Measurements from ENCODE around the gene ITM2A. TPM values are rescaled to one million over a fixed set of nuclear protein-coding genes. Genes with fewer than 3 reads are reported as not detected.

The ITM2A gene
- total RNA-seq, 2 donors from 2014 or later: 24.8 to 40.8 TPM

GRCh38 chrX:79408623-79409322 is 41.6 kb upstream of the ITM2A start:
- H3K9me3 Mint-ChIP-seq: peaks cover 46% of the 10 kb centered on the region
- Histone ChIP-seq H3K27me3 (ENCODE audit: control insufficient read depth, insufficient read depth, low read length, poor library complexity, severe bottlenecking) (no peaks in the 10 kb centered on the region), H3K36me3 (ENCODE audit: control insufficient read depth, insufficient read depth, low read length) (no peaks in the 10 kb centered on the region), H3K27ac (ENCODE audit: low read depth, low read length) (no peak overlapping the region), H3K4me1 (ENCODE audit: control insufficient read depth, insufficient read depth, low read length) (no peaks in the 10 kb centered on the region), H3K4me3 (ENCODE audit: low read length) (no peak overlapping the region), H3K9ac (ENCODE audit: extremely low read depth, low read length, poor library complexity, severe bottlenecking) (no peak overlapping the region), H3K9me3 (ENCODE audit: control insufficient read depth, low read length) (no peaks in the 10 kb centered on the region)
- no peak for TF ChIP-seq CTCF (conservative IDR thresholded peaks at IDR 0.05)
- H3K4me1 Mint-ChIP-seq: no peaks in the 10 kb centered on the region
- WGBS, 2 experiments (ENCODE audit: insufficient coverage in 1 of 2, insufficient read length in 1 of 2): 70% methylated on average over 2 of the region's 3 CpGs; no CpG with 5 or more reads in 1 of the 2 experiments
- DNase-seq: no peak
- H3K4me3 Mint-ChIP-seq: no peak overlapping the region
- peaks cover 1% of the 10 kb centered on the region for H3K36me3 Mint-ChIP-seq (ENCODE audit: low read depth)
- no peaks in the 10 kb centered on the region for H3K27me3 Mint-ChIP-seq (ENCODE audit: insufficient read depth)
- H3K27ac Mint-ChIP-seq: no peak overlapping the region

GRCh38 chrX:79400623-79401022 is 33.5 kb upstream of the ITM2A start:
- H3K27ac ChIP-seq (ENCODE audit: low read depth, low read length): no peak overlapping the region
- Mint-ChIP-seq H3K4me3 (no peak overlapping the region), H3K4me1 (no peaks in the 10 kb centered on the region), H3K36me3 (ENCODE audit: low read depth) (peaks cover 1% of the 10 kb centered on the region), H3K27me3 (ENCODE audit: insufficient read depth) (no peaks in the 10 kb centered on the region), H3K9me3 (peaks cover 51% of the 10 kb centered on the region), H3K27ac (no peak overlapping the region)
- TF ChIP-seq CTCF (conservative IDR thresholded peaks at IDR 0.05): no peak
- H3K9ac ChIP-seq (ENCODE audit: extremely low read depth, low read length, poor library complexity, severe bottlenecking): no peak overlapping the region
- no peaks in the 10 kb centered on the region for H3K27me3 ChIP-seq (ENCODE audit: control insufficient read depth, insufficient read depth, low read length, poor library complexity, severe bottlenecking)
- H3K4me1 ChIP-seq (ENCODE audit: control insufficient read depth, insufficient read depth, low read length): no peaks in the 10 kb centered on the region
- H3K36me3 ChIP-seq (ENCODE audit: control insufficient read depth, insufficient read depth, low read length): no peaks in the 10 kb centered on the region
- H3K9me3 ChIP-seq (ENCODE audit: control insufficient read depth, low read length): no peaks in the 10 kb centered on the region
- H3K4me3 ChIP-seq (ENCODE audit: low read length): no peak overlapping the region
- DNase-seq: no peak
- no CpG with 5 or more reads among the region's 4 CpGs for WGBS, 2 experiments (ENCODE audit: insufficient coverage in 1 of 2, insufficient read length in 1 of 2)

GRCh38 chrX:79375340-79375739 is 8.2 kb upstream of the ITM2A start:
- TF ChIP-seq CTCF (conservative IDR thresholded peaks at IDR 0.05): no peak
- no peaks in the 10 kb centered on the region for H3K36me3 ChIP-seq (ENCODE audit: control insufficient read depth, insufficient read depth, low read length)
- no peak overlapping the region for H3K4me3 Mint-ChIP-seq
- H3K9ac ChIP-seq (ENCODE audit: extremely low read depth, low read length, poor library complexity, severe bottlenecking): no peak overlapping the region
- H3K4me1 Mint-ChIP-seq: no peaks in the 10 kb centered on the region
- H3K27ac Mint-ChIP-seq: no peak overlapping the region
- no peaks in the 10 kb centered on the region for H3K4me1 ChIP-seq (ENCODE audit: control insufficient read depth, insufficient read depth, low read length)
- no peaks in the 10 kb centered on the region for H3K27me3 ChIP-seq (ENCODE audit: control insufficient read depth, insufficient read depth, low read length, poor library complexity, severe bottlenecking)
- H3K36me3 Mint-ChIP-seq (ENCODE audit: low read depth): no peaks in the 10 kb centered on the region
- DNase-seq: no peak
- peaks cover 14% of the 10 kb centered on the region for H3K9me3 Mint-ChIP-seq
- H3K27me3 Mint-ChIP-seq (ENCODE audit: insufficient read depth): no peaks in the 10 kb centered on the region
- no peaks in the 10 kb centered on the region for H3K9me3 ChIP-seq (ENCODE audit: control insufficient read depth, low read length)
- no peak overlapping the region for H3K27ac ChIP-seq (ENCODE audit: low read depth, low read length)
- whole genome bisulfite sequencing, 2 experiments (ENCODE audit: insufficient coverage in 1 of 2, insufficient read length in 1 of 2): no CpG with 5 or more reads among the region's 2 CpGs
- no peak overlapping the region for H3K4me3 ChIP-seq (ENCODE audit: low read length)

All from endodermal cell (in vitro differentiated cells).